HepG2 (cell line): ENCODE results near the gene COQ4. TPM values are rescaled to one million over a fixed set of nuclear protein-coding genes. Genes with fewer than 3 reads are reported as not detected.

Experiments
- ASH2L ChIP-seq: fragments of 300-600, 200-600 bp; sonication (generic); IDR thresholded peaks from 2 replicates; pipeline ENCODE4 v1.7.0; 2017; ENCODE audit warnings: low read depth, mild to moderate bottlenecking, moderate library complexity, mixed read lengths, low read length; ENCODE audit not compliant: insufficient read length
- ATF3 ChIP-seq: sonication (generic); formaldehyde crosslinking; IDR thresholded peaks from 2 replicates; pipeline ENCODE4 v1.4.0; 2020; ENCODE audit warnings: missing genetic modification reagents
- FOSL2 ChIP-seq: sonication (generic); formaldehyde crosslinking; IDR thresholded peaks from 2 replicates; pipeline ENCODE4 v1.4.0; 2020; ENCODE audit warnings: missing genetic modification reagents
- HOXA9 ChIP-seq: sonication (generic); formaldehyde crosslinking; IDR thresholded peaks from 2 replicates; pipeline ENCODE4 v1.8.1; 2022; ENCODE audit warnings: missing genetic modification reagents, mild to moderate bottlenecking, moderate library complexity, borderline replicate concordance
- IRF9 ChIP-seq: sonication (generic); formaldehyde crosslinking; IDR thresholded peaks from 2 replicates; pipeline ENCODE4 v1.8.0; 2022; ENCODE audit warnings: missing genetic modification reagents, mild to moderate bottlenecking, borderline replicate concordance
- MXD3 ChIP-seq: IDR thresholded peaks from 2 replicates; pipeline ENCODE4 v1.6.1; 2016; ENCODE audit warnings: mild to moderate bottlenecking, missing biosample characterization, missing genetic modification reagents
- MZF1 ChIP-seq: sonication (generic); formaldehyde crosslinking; IDR thresholded peaks from 2 replicates; pipeline ENCODE4 v1.8.1; 2023; ENCODE audit warnings: mild to moderate bottlenecking, missing genetic modification reagents, borderline replicate concordance
- NFYC ChIP-seq: IDR thresholded peaks from 2 replicates; pipeline ENCODE4 v1.6.1; 2016; ENCODE audit warnings: missing genetic modification reagents, missing compliant biosample characterization
- SIX4 ChIP-seq: sonication (generic); formaldehyde crosslinking; IDR thresholded peaks from 2 replicates; pipeline ENCODE4 v1.4.0; 2020; ENCODE audit warnings: missing genetic modification reagents
- SOX5 ChIP-seq: IDR thresholded peaks from 2 replicates; pipeline ENCODE4 v1.6.1; 2016; ENCODE audit warnings: borderline replicate concordance
- TFE3 ChIP-seq: IDR thresholded peaks from 2 replicates; pipeline ENCODE4 v1.6.1; 2016
- THRA ChIP-seq: sonication (generic); formaldehyde crosslinking; IDR thresholded peaks from 2 replicates; pipeline ENCODE4 v1.4.0; 2020; ENCODE audit warnings: missing genetic modification reagents, borderline replicate concordance
- ZBTB25 ChIP-seq: IDR thresholded peaks from 2 replicates; pipeline ENCODE4 v1.6.1; 2018; ENCODE audit warnings: missing genetic modification reagents
- ZBTB34 ChIP-seq: sonication (generic); formaldehyde crosslinking; IDR thresholded peaks from 2 replicates; pipeline ENCODE4 v1.8.0; 2022; ENCODE audit warnings: mild to moderate bottlenecking, missing genetic modification reagents
- ZNF282 ChIP-seq: fragments of 450-650 bp; IDR thresholded peaks from 2 replicates; pipeline ENCODE4 v1.6.1; 2018; ENCODE audit not compliant: partially characterized antibody
- ZNF564 ChIP-seq: sonication (generic); formaldehyde crosslinking; IDR thresholded peaks from 2 replicates; pipeline ENCODE4 v1.8.1; 2023; ENCODE audit warnings: mild to moderate bottlenecking, missing genetic modification reagents
- ZNF574 ChIP-seq: sonication (generic); formaldehyde crosslinking; IDR thresholded peaks from 2 replicates; pipeline ENCODE4 v1.4.0; 2020; ENCODE audit warnings: missing genetic modification reagents
- ZSCAN25 ChIP-seq: sonication (generic); formaldehyde crosslinking; IDR thresholded peaks from 2 replicates; pipeline ENCODE4 v1.8.0; 2022; ENCODE audit warnings: mild to moderate bottlenecking, missing genetic modification reagents
- polyA plus RNA-seq, 8 experiments: library from polyadenylated mRNA; depleted of rRNA in 3 of 8; stranded (reverse) in 7 of 8; unstranded in 1 of 8; fragments of >200 nt; fragmentation: Illumina TruSeq in 4 of 8; extraction: Trizol in 4 of 8; gene quantifications; 2 replicates each; pipeline versions ENCODE4 v1.2.1 to v1.2.3, GENCODE V29; 2011 to 2016; ENCODE audit warnings: low read depth in 4 of 8, missing spikeins in 1 of 8, mixed read lengths in 1 of 8; ENCODE audit not compliant: insufficient read depth in 1 of 8
- total RNA-seq, 5 experiments: library from RNA; depleted of rRNA; stranded (reverse); fragments of >200 nt; fragmentation: Illumina TruSeq; extraction: Trizol; gene quantifications; 2 replicates each; pipeline ENCODE4 v1.2.3, GENCODE V29; 2016; ENCODE audit warnings: low read depth in 1 of 5

Gene COQ4
- total and polyA plus RNA-seq, 2 of the 13 experiments (the other 11 are each of a cell fraction or from before 2014, with no cell fraction given): 26.1 to 36.0 TPM

GRCh38 chr9:128370752-128371629, 48.4 kb downstream of the COQ4 start, which contains the start of gene URM1 (continued):
- TF ChIP-seq ASH2L (peak; percentile 91), TFE3 (CRISPR knock-in tag) (no peak), NFYC (CRISPR knock-in tag) (peak; percentile 58), IRF9 (peak; percentile 58), ZNF282 (no peak), SIX4 (CRISPR knock-in tag) (no peak), ZNF574 (CRISPR knock-in tag) (peak; percentile 81), SOX5 (CRISPR knock-in tag) (no peak; the same call in 1 of the 2 replicates), ZBTB25 (peak; percentile 33; the same call in 1 of the 2 replicates), ATF3 (CRISPR knock-in tag) (no peak), ZSCAN25 (peak; percentile 97), MXD3 (CRISPR knock-in tag) (peak; percentile 71; the same call in 1 of the 2 replicates), MZF1 (CRISPR knock-in tag) (no peak), THRA (peak; percentile 39; the same call in 1 of the 2 replicates), ZBTB34 (CRISPR knock-in tag) (no peak), HOXA9 (CRISPR knock-in tag) (no peak), FOSL2 (CRISPR knock-in tag) (peak; percentile 77), ZNF564 (CRISPR knock-in tag) (0 out of 2 replicates have a peak, but pooled peaks have one; percentile 37)
